IMR-90 (cell line): ENCODE measurements around the gene VSIR. TPM values are rescaled to one million over a fixed set of nuclear protein-coding genes. Genes with fewer than 3 reads are reported as not detected.

ENCODE experiments used
- ATAC-seq: fragments of 200-7000 bp; cut with Tn5 transposase; 2 replicates; pipeline ENCODE4 v1.9.1; 2020; ENCODE audit warnings: low read depth, mild to moderate bottlenecking, moderate library complexity
- BruUV-seq: library from RNA; stranded (reverse); fragments of 400-500 nt; replicated peaks from 2 replicates; lab custom pipeline; 2021; lab: Mats Ljungman, UMichigan
- CTCF ChIA-PET: fragments of 300-600 bp; formaldehyde crosslinking; extraction: SDS; loops from one replicate; lab custom pipeline; 2021; ENCODE audit warnings: antibody characterized with exemption; lab: Yijun Ruan, JAX
- POLR2A ChIA-PET: fragments of 300-600 bp; sonication (Branson Sonifier 250); formaldehyde crosslinking; loops from one replicate; lab custom pipeline; 2022; ENCODE audit warnings: antibody characterized with exemption; ENCODE audit not compliant: unreplicated experiment; lab: Charles Lee
- DNase-seq: peaks from one replicate; pipeline ENCODE4 v3.0.0; 2013
- H2AFZ ChIP-seq: replicated peaks from 2 replicates; pipeline ENCODE3; 2013; ENCODE audit warnings: low read length, mild to moderate bottlenecking; ENCODE audit not compliant: poor library complexity
- H2AK5ac ChIP-seq: 2 replicates; pipeline ENCODE4 v1.6.1; 2013; ENCODE audit warnings: low read depth, low read length, inconsistent platforms
- H2AK9ac ChIP-seq: replicated peaks from 2 replicates; pipeline ENCODE3; 2013; ENCODE audit warnings: mild to moderate bottlenecking, low read depth, low read length, moderate library complexity; ENCODE audit not compliant: poor library complexity
- H2BK120ac ChIP-seq: 2 replicates; pipeline ENCODE4 v1.6.1; 2013; ENCODE audit warnings: low read depth, low read length, inconsistent platforms
- H2BK15ac ChIP-seq: 3 replicates; pipeline ENCODE4 v1.6.1; 2013; ENCODE audit warnings: low read depth, low read length, inconsistent platforms
- H2BK20ac ChIP-seq: 2 replicates; pipeline ENCODE4 v1.6.1; 2013; ENCODE audit warnings: low read depth, mild to moderate bottlenecking, inconsistent platforms, low read length, moderate library complexity
- H2BK5ac ChIP-seq: 2 replicates; pipeline ENCODE4 v1.6.1; 2013; ENCODE audit warnings: mild to moderate bottlenecking, low read depth, low read length, inconsistent platforms; ENCODE audit not compliant: poor library complexity, severe bottlenecking
- H3K14ac ChIP-seq: replicated peaks from 2 replicates; pipeline ENCODE4 v1.6.1; 2013; ENCODE audit warnings: low read depth, low read length, inconsistent platforms
- H3K18ac ChIP-seq: 2 replicates; pipeline ENCODE4 v1.6.1; 2013; ENCODE audit warnings: low read depth, low read length, control low read depth
- H3K23ac ChIP-seq: 2 replicates; pipeline ENCODE4 v1.6.1; 2013; ENCODE audit warnings: low read depth, low read length, inconsistent platforms
- H3K27ac ChIP-seq: 2 replicates; pipeline ENCODE4 v1.5.1; 2013; ENCODE audit warnings: mild to moderate bottlenecking, control low read depth, low read length; ENCODE audit not compliant: insufficient read depth
- H3K27me3 ChIP-seq: 2 replicates; pipeline ENCODE4 v1.6.1; 2013; ENCODE audit warnings: low read length; ENCODE audit not compliant: control insufficient read depth, insufficient read depth
- H3K36me3 ChIP-seq: 2 replicates; pipeline ENCODE4 v1.6.1; 2013; ENCODE audit warnings: low read length, mixed read lengths; ENCODE audit not compliant: control insufficient read depth, insufficient read depth
- H3K4ac ChIP-seq: 2 replicates; pipeline ENCODE4 v1.6.1; 2013; ENCODE audit warnings: low read depth, low read length, inconsistent platforms
- H3K4me1 ChIP-seq: 2 replicates; pipeline ENCODE4 v1.6.1; 2013; ENCODE audit warnings: low read length, mixed read lengths; ENCODE audit not compliant: control insufficient read depth, insufficient read depth
- H3K4me2 ChIP-seq: 2 replicates; pipeline ENCODE4 v1.6.1; 2013; ENCODE audit warnings: low read depth, mild to moderate bottlenecking, control low read depth, low read length, moderate library complexity
- H3K4me3 ChIP-seq: 2 replicates; pipeline ENCODE4 v1.5.1; 2013; ENCODE audit warnings: low read depth, mild to moderate bottlenecking, control low read depth, low read length, moderate library complexity; ENCODE audit not compliant: insufficient read depth
- H3K56ac ChIP-seq: 2 replicates; pipeline ENCODE4 v1.6.1; 2013; ENCODE audit warnings: low read length, inconsistent platforms; ENCODE audit not compliant: insufficient read depth; ENCODE audit errors: extremely low read depth
- H3K79me1 ChIP-seq, 2 experiments: 2 replicates each; pipeline ENCODE4 v1.6.1; 2013; ENCODE audit warnings: low read length in 2 of 2, inconsistent platforms in 1 of 2, low read depth in 1 of 2
- H3K9ac ChIP-seq: 2 replicates; pipeline ENCODE4 v1.6.1; 2013; ENCODE audit warnings: low read depth, low read length, control low read depth
- H3K9me1 ChIP-seq: 2 replicates; pipeline ENCODE4 v1.6.1; 2013; ENCODE audit warnings: low read length, inconsistent platforms; ENCODE audit not compliant: insufficient read depth
- H3K9me3 ChIP-seq: 2 replicates; pipeline ENCODE4 v1.6.1; 2013; ENCODE audit warnings: low read length; ENCODE audit not compliant: control insufficient read depth, insufficient read depth
- H4K20me1 ChIP-seq: 2 replicates; pipeline ENCODE4 v1.6.1; 2013; ENCODE audit warnings: low read length, inconsistent platforms; ENCODE audit not compliant: insufficient read depth
- H4K5ac ChIP-seq: 2 replicates; pipeline ENCODE4 v1.6.1; 2013; ENCODE audit warnings: mild to moderate bottlenecking, low read depth, low read length, control low read depth
- H4K8ac ChIP-seq, 2 experiments: 2 replicates each; pipeline ENCODE4 v1.6.1; 2013; ENCODE audit warnings: low read depth in 2 of 2, low read length in 2 of 2, control low read depth in 1 of 2, inconsistent platforms in 1 of 2
- H4K91ac ChIP-seq: 2 replicates; pipeline ENCODE4 v1.6.1; 2013; ENCODE audit warnings: low read depth, low read length, inconsistent platforms; ENCODE audit not compliant: insufficient read depth
- BHLHE40 ChIP-seq: fragments of 150-350 bp; IDR thresholded peaks from 2 replicates; pipeline ENCODE4 v1.6.1; 2016; ENCODE audit warnings: mild to moderate bottlenecking, low read depth, low read length
- CEBPB ChIP-seq: IDR thresholded peaks from 2 replicates; pipeline ENCODE4 v1.6.1; 2012; ENCODE audit warnings: low read depth, low read length, improper control_type of control experiment
- CHD1 ChIP-seq: IDR thresholded peaks from 2 replicates; pipeline ENCODE4 v1.6.1; 2012; ENCODE audit warnings: low read depth, low read length, improper control_type of control experiment
- FOS ChIP-seq: fragments of 150-350 bp; IDR thresholded peaks from 2 replicates; pipeline ENCODE4 v1.6.1; 2016; ENCODE audit warnings: low read depth, low read length
- MAFK ChIP-seq: IDR thresholded peaks from 2 replicates; pipeline ENCODE4 v1.6.1; 2012; ENCODE audit warnings: low read depth, low read length, improper control_type of control experiment
- MAZ ChIP-seq: IDR thresholded peaks from 2 replicates; pipeline ENCODE4 v1.6.1; 2012; ENCODE audit warnings: low read depth, mild to moderate bottlenecking, low read length, improper control_type of control experiment, moderate library complexity, borderline replicate concordance
- MXI1 ChIP-seq: IDR thresholded peaks from 2 replicates; pipeline ENCODE4 v1.6.1; 2012; ENCODE audit warnings: low read depth, mild to moderate bottlenecking, low read length, moderate library complexity, borderline replicate concordance
- NFE2L2 ChIP-seq: fragments of 150-350 bp; IDR thresholded peaks from 2 replicates; pipeline ENCODE4 v1.6.1; 2016; ENCODE audit warnings: low read depth, mild to moderate bottlenecking, low read length
- POLR2A ChIP-seq: IDR thresholded peaks from 2 replicates; pipeline ENCODE4 v1.6.1; 2012; ENCODE audit warnings: mild to moderate bottlenecking, low read depth, low read length
- RAD21 ChIP-seq: IDR thresholded peaks from 2 replicates; pipeline ENCODE4 v1.6.1; 2012; ENCODE audit warnings: low read length, improper control_type of control experiment
- RCOR1 ChIP-seq: IDR thresholded peaks from 2 replicates; pipeline ENCODE4 v1.6.1; 2012; ENCODE audit warnings: mild to moderate bottlenecking, low read length, improper control_type of control experiment; ENCODE audit not compliant: insufficient replicate concordance
- RFX5 ChIP-seq: IDR thresholded peaks from 2 replicates; pipeline ENCODE4 v1.8.0; 2012; ENCODE audit warnings: low read depth, mild to moderate bottlenecking, low read length, moderate library complexity
- SMC3 ChIP-seq: fragments of 150-350 bp; IDR thresholded peaks from 2 replicates; pipeline ENCODE4 v1.6.1; 2016; ENCODE audit warnings: low read depth, mild to moderate bottlenecking, antibody characterized with exemption, low read length, moderate library complexity
- WGBS, 2 experiments: methylation state at CpG; one replicate each; pipeline versions ENCODE4 v1.1.5 to v1.1.7; 2013; ENCODE audit warnings: missing lambda C conversion rate in 2 of 2; ENCODE audit not compliant: insufficient read length in 1 of 2; ENCODE audit errors: extremely low coverage in 2 of 2; 5-methylcytosine and 5-hydroxymethylcytosine counted together
- dilution Hi-C: fragments of 300-500 bp; cut with HindIII; formaldehyde crosslinking; loops from one replicate; pipeline ENCODE4 v1.14.3; 2018; ENCODE audit warnings: low sequenced_read_pairs; ENCODE audit not compliant: unreplicated experiment
- in situ Hi-C: fragments of 300-500 bp; cut with MboI; formaldehyde crosslinking; loops from 3 replicates; pipeline ENCODE4 v1.14.3; 2019; ENCODE audit warnings: low sequenced_read_pairs, inconsistent platforms, mixed read lengths
- intact Hi-C: fragments of 100-400 bp; cut with micrococcal nuclease; formaldehyde crosslinking; loops from 2 replicates; pipeline ENCODE4 v1.10.0; 2022
- polyA plus RNA-seq, 3 experiments: library from polyadenylated mRNA; depleted of rRNA; stranded (reverse); fragments of >200 nt; gene quantifications; 2 replicates each; pipeline ENCODE4 v1.2.3, GENCODE V29; 2012; ENCODE audit warnings: low replicate concordance in 1 of 3
- total RNA-seq: library from RNA; depleted of rRNA; stranded (reverse); fragments of >200 nt; gene quantifications from 2 replicates; pipeline ENCODE4 v1.2.3, GENCODE V29; 2012
- TF ChIP-seq, protein P1 (sequence below): fragments of 150-350 bp; IDR thresholded peaks from 2 replicates; pipeline ENCODE4 v1.6.1; 2017; ENCODE audit warnings: mild to moderate bottlenecking, antibody characterized with exemption, low read length, low read depth
- TF ChIP-seq, protein P2 (sequence below): fragments of 150-350 bp; IDR thresholded peaks from 2 replicates; pipeline ENCODE4 v1.6.1; 2016; ENCODE audit warnings: low read depth, mild to moderate bottlenecking, low read length, moderate library complexity, borderline replicate concordance
- TF ChIP-seq, protein P3 (sequence below): conservative IDR thresholded peaks from 2 replicates; pipeline ENCODE4 v1.5.1; 2012; ENCODE audit warnings: mild to moderate bottlenecking, low read depth, low read length, improper control_type of control experiment

The VSIR gene
- total and polyA plus RNA-seq, 2 of the 4 experiments (the other 2 are of a cell fraction), result 5.0 to 23.8 TPM

DNA sequence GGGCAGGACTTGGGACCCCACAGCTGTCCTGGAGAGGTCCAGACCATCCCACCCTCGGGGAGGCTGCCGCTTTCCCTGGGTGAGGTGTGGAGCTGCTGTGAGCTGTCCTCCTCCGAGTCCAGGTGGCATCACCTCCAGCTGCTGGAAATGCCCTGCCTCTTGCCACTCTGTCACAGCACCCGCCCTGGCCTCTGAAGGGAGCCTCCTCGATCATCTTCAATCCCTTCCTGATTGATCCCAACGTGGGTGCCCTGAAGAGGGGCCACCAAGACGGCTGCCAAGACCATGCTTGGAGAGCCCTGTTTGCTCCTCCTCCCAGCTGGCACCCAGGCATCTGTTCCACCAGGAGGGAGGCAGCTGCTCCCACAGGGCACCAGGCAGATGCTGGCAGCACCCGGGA lies 58.3 kb downstream of the VSIR start:
- WGBS, 2 experiments, result 100% methylated on average over 3 of the region's 8 CpGs; no CpG with 5 or more reads in 1 of the 2 experiments
- H4K20me1 ChIP-seq, result no peaks in the 10 kb centered on the region
- H2AK5ac ChIP-seq, result no peak overlapping the region; the same call in 1 of the 2 replicates
- dilution Hi-C loops (no loop called here), intact Hi-C loops (no loop called here), in situ Hi-C loops (no loop called here)
- H2AK9ac ChIP-seq, result no peak overlapping the region
- H2BK20ac ChIP-seq, result no peak overlapping the region
- ChIA-PET CTCF (no interaction called here), POLR2A (no interaction called here)
- H3K9me1 ChIP-seq, result no peaks in the 10 kb centered on the region
- H3K9me3 ChIP-seq, result no peaks in the 10 kb centered on the region
- H3K79me1 ChIP-seq, result no peaks in the 10 kb centered on the region
- no peak overlapping the region for H2BK120ac ChIP-seq
- H4K5ac ChIP-seq, result no peak overlapping the region
- no peak overlapping the region for H3K4me3 ChIP-seq
- H3K4me2 ChIP-seq, result no peak overlapping the region
- peaks cover 3% of the 10 kb centered on the region; the same call in 1 of the 2 replicates for H3K27me3 ChIP-seq
- H3K14ac ChIP-seq, result no peak overlapping the region
- no peak overlapping the region for H3K4ac ChIP-seq
- H4K91ac ChIP-seq, result no peak overlapping the region
- no peak overlapping the region for H3K27ac ChIP-seq
- H3K9ac ChIP-seq, result no peak overlapping the region
- TF ChIP-seq MAFK (no peak), SMC3 (no peak), BHLHE40 (no peak), CHD1 (no peak), CEBPB (no peak), NFE2L2 (no peak), RCOR1 (no peak), RFX5 (no peak), MAZ (no peak), POLR2A (no peak), MXI1 (no peak), FOS (no peak), RAD21 (no peak)
- TF ChIP-seq, protein P1, sequence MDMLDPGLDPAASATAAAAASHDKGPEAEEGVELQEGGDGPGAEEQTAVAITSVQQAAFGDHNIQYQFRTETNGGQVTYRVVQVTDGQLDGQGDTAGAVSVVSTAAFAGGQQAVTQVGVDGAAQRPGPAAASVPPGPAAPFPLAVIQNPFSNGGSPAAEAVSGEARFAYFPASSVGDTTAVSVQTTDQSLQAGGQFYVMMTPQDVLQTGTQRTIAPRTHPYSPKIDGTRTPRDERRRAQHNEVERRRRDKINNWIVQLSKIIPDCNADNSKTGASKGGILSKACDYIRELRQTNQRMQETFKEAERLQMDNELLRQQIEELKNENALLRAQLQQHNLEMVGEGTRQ, result no peak
- TF ChIP-seq, protein P2, sequence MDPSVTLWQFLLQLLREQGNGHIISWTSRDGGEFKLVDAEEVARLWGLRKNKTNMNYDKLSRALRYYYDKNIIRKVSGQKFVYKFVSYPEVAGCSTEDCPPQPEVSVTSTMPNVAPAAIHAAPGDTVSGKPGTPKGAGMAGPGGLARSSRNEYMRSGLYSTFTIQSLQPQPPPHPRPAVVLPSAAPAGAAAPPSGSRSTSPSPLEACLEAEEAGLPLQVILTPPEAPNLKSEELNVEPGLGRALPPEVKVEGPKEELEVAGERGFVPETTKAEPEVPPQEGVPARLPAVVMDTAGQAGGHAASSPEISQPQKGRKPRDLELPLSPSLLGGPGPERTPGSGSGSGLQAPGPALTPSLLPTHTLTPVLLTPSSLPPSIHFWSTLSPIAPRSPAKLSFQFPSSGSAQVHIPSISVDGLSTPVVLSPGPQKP, result no peak
- TF ChIP-seq, protein P3, sequence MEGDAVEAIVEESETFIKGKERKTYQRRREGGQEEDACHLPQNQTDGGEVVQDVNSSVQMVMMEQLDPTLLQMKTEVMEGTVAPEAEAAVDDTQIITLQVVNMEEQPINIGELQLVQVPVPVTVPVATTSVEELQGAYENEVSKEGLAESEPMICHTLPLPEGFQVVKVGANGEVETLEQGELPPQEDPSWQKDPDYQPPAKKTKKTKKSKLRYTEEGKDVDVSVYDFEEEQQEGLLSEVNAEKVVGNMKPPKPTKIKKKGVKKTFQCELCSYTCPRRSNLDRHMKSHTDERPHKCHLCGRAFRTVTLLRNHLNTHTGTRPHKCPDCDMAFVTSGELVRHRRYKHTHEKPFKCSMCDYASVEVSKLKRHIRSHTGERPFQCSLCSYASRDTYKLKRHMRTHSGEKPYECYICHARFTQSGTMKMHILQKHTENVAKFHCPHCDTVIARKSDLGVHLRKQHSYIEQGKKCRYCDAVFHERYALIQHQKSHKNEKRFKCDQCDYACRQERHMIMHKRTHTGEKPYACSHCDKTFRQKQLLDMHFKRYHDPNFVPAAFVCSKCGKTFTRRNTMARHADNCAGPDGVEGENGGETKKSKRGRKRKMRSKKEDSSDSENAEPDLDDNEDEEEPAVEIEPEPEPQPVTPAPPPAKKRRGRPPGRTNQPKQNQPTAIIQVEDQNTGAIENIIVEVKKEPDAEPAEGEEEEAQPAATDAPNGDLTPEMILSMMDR, result no peak
- H3K18ac ChIP-seq, result no peak overlapping the region; the same call in 1 of the 2 replicates
- no peak overlapping the region for H2BK5ac ChIP-seq
- H3K23ac ChIP-seq, result no peak overlapping the region
- no peak overlapping the region for H3K56ac ChIP-seq
- no TSS peak for BruUV-seq
- H3K36me3 ChIP-seq, result no peaks in the 10 kb centered on the region
- DNase-seq, result no peak
- no peak overlapping the region; a peak in 1 of 4 replicates for H4K8ac ChIP-seq
- no peak for ATAC-seq
- no peak overlapping the region for H2BK15ac ChIP-seq
- H2AFZ ChIP-seq, result peak overlapping the region; percentile 76
- H3K4me1 ChIP-seq, result peaks cover 26% of the 10 kb centered on the region
